ENCODE data around the gene RBM4B. TPM values are rescaled to one million over a fixed set of nuclear protein-coding genes. Genes with fewer than 3 reads are reported as not detected.
A peak's percentile ranks its signal among the peaks of the same experiment; 100 is the strongest.

RBM4B gene
- total and polyA plus RNA-seq, 2 of the 13 experiments (the other 11 are each of a cell fraction or from before 2014, with no cell fraction given) = 25.8 to 32.4 TPM

- TF ChIP-seq ZNF124 (CRISPR knock-in tag; IDR thresholded peaks at IDR 0.05) (0 out of 2 replicates have a peak, but pooled peaks have one; percentile 43), ZNF891 (CRISPR knock-in tag; IDR thresholded peaks at IDR 0.05) (0 out of 2 replicates have a peak, but pooled peaks have one; percentile 33), XRCC5 (optimal IDR thresholded peaks at IDR 0.05; ENCODE audit: low read length) (peak; percentile 81), MAX (IDR thresholded peaks at IDR 0.05) (peak; percentile 72), MXD4 (CRISPR knock-in tag; IDR thresholded peaks at IDR 0.05) (no peak), GTF3A (CRISPR knock-in tag; conservative IDR thresholded peaks at IDR 0.05) (no peak), TSC22D2 (CRISPR knock-in tag; IDR thresholded peaks at IDR 0.05; ENCODE audit: borderline replicate concordance) (no peak), ZSCAN21 (CRISPR knock-in tag; IDR thresholded peaks at IDR 0.05; ENCODE audit: borderline replicate concordance) (0 out of 2 replicates have a peak, but pooled peaks have one; percentile 42), ZNF350 (CRISPR knock-in tag; IDR thresholded peaks at IDR 0.05; ENCODE audit: borderline replicate concordance, low read depth) (0 out of 2 replicates have a peak, but pooled peaks have one; percentile 36), ZNF101 (CRISPR knock-in tag; IDR thresholded peaks at IDR 0.05; ENCODE audit: borderline replicate concordance, low read depth) (no peak), XBP1 (CRISPR knock-in tag; IDR thresholded peaks at IDR 0.05) (no peak), SRSF9 (IDR thresholded peaks at IDR 0.05; ENCODE audit: borderline replicate concordance, insufficient read depth, low read depth, low read length, poor library complexity, severe bottlenecking) (no peak), ZNF512B (CRISPR knock-in tag; IDR thresholded peaks at IDR 0.05; ENCODE audit: borderline replicate concordance) (peak; percentile 37; the same call in 1 of the 2 replicates), ZNF362 (CRISPR knock-in tag; IDR thresholded peaks at IDR 0.05; ENCODE audit: borderline replicate concordance) (no peak), ARID3A (IDR thresholded peaks at IDR 0.05; ENCODE audit: low read depth, low read length) (no peak), MEIS2 (CRISPR knock-in tag; IDR thresholded peaks at IDR 0.05) (no peak), NBN (conservative IDR thresholded peaks at IDR 0.05) (no peak), ZNF770 (CRISPR knock-in tag; IDR thresholded peaks at IDR 0.05) (no peak), DMAP1 (CRISPR knock-in tag; IDR thresholded peaks at IDR 0.05) (peak; percentile 27; the same call in 1 of the 2 replicates)
Measured at GRCh38 chr11:66718320-66718971, 40.8 kb upstream of the RBM4B start (continued).

Measured in HepG2 (cell line).